Glutamatergic neuron (in vitro differentiated cells): ENCODE measurements around the gene PRICKLE2. TPM values are rescaled to one million over a fixed set of nuclear protein-coding genes. Genes with fewer than 3 reads are reported as not detected.

ENCODE experiments used
- DNase-seq: peaks from one replicate; pipeline ENCODE4 v3.0.0; 2022
- H3K27ac Mint-ChIP-seq: one replicate; pipeline ENCODE4 v1.8.0; 2020; ENCODE audit warnings: mild to moderate bottlenecking, mixed read lengths, inconsistent platforms; ENCODE audit not compliant: unreplicated experiment
- H3K27me3 Mint-ChIP-seq: one replicate; pipeline ENCODE4 v1.8.0; 2020; ENCODE audit warnings: mild to moderate bottlenecking, moderate library complexity, mixed read lengths, inconsistent platforms; ENCODE audit not compliant: unreplicated experiment
- H3K36me3 Mint-ChIP-seq: one replicate; pipeline ENCODE4 v1.8.0; 2020; ENCODE audit warnings: mild to moderate bottlenecking, mixed read lengths, inconsistent platforms; ENCODE audit not compliant: unreplicated experiment
- H3K4me1 Mint-ChIP-seq: one replicate; pipeline ENCODE4 v1.8.0; 2020; ENCODE audit warnings: mild to moderate bottlenecking, low read depth, mixed read lengths, inconsistent platforms; ENCODE audit not compliant: unreplicated experiment
- H3K4me3 Mint-ChIP-seq: one replicate; pipeline ENCODE4 v1.8.0; 2020; ENCODE audit warnings: mild to moderate bottlenecking, mixed read lengths, inconsistent platforms; ENCODE audit not compliant: unreplicated experiment
- H3K9me3 Mint-ChIP-seq: one replicate; pipeline ENCODE4 v1.8.0; 2020; ENCODE audit warnings: mild to moderate bottlenecking, moderate library complexity, mixed read lengths, inconsistent platforms; ENCODE audit not compliant: unreplicated experiment
- CTCF ChIP-seq: fragments of 200-600 bp; sonication (generic); IDR thresholded peaks from one replicate; pipeline ENCODE4 v1.5.0; 2021; ENCODE audit not compliant: partially characterized antibody, unreplicated experiment
- total RNA-seq: library from RNA; stranded (reverse); fragmentation: NEBNext Ultra II Directional; extraction: Animal tissue kit (Norgen Biotek cat#: 25700); gene quantifications from one replicate; pipeline ENCODE4 v1.2.1, GENCODE V29; 2021; ENCODE audit not compliant: unreplicated experiment

The PRICKLE2 gene
- total RNA-seq, 1 donor from 2014 or later: 18.9 TPM

- peaks cover 16% of the 10 kb centered on the region for H3K36me3 Mint-ChIP-seq
- H3K27me3 Mint-ChIP-seq: no peaks in the 10 kb centered on the region
- H3K4me1 Mint-ChIP-seq: peaks cover 22% of the 10 kb centered on the region
- H3K27ac Mint-ChIP-seq: no peak overlapping the region
- H3K4me3 Mint-ChIP-seq: no peak overlapping the region
- no peak for TF ChIP-seq CTCF
- no peak for DNase-seq
- no peaks in the 10 kb centered on the region for H3K9me3 Mint-ChIP-seq
Measured at GRCh38 chr3:64190517-64191515, 34.5 kb downstream of the PRICKLE2 start.

- Mint-ChIP-seq H3K27me3 (no peaks in the 10 kb centered on the region), H3K36me3 (peaks cover 14% of the 10 kb centered on the region), H3K27ac (no peak overlapping the region), H3K9me3 (no peaks in the 10 kb centered on the region), H3K4me1 (peaks cover 22% of the 10 kb centered on the region), H3K4me3 (no peak overlapping the region)
- DNase-seq: no peak
- TF ChIP-seq CTCF: no peak
Measured at GRCh38 chr3:64188810-64189560, 36.3 kb downstream of the PRICKLE2 start.

GRCh38 chr3:64187065-64187959 is 38.0 kb downstream of the PRICKLE2 start:
- no peaks in the 10 kb centered on the region for H3K9me3 Mint-ChIP-seq
- no peak for DNase-seq

GRCh38 chr3:64186667-64187064 is 38.6 kb downstream of the PRICKLE2 start:
- DNase-seq: no peak
- Mint-ChIP-seq H3K4me1 (peaks cover 22% of the 10 kb centered on the region), H3K27me3 (no peaks in the 10 kb centered on the region), H3K9me3 (no peaks in the 10 kb centered on the region), H3K27ac (no peak overlapping the region), H3K4me3 (no peak overlapping the region), H3K36me3 (peaks cover 5% of the 10 kb centered on the region)
- TF ChIP-seq CTCF: no peak

More at GRCh38 chr3:64187065-64187959, 38.0 kb downstream of the PRICKLE2 start:
- TF ChIP-seq CTCF: no peak
- Mint-ChIP-seq H3K4me3 (no peak overlapping the region), H3K27ac (no peak overlapping the region), H3K36me3 (peaks cover 5% of the 10 kb centered on the region), H3K4me1 (peaks cover 22% of the 10 kb centered on the region), H3K27me3 (no peaks in the 10 kb centered on the region)
